ENCODE results near the gene DUS1L.

DNA sequence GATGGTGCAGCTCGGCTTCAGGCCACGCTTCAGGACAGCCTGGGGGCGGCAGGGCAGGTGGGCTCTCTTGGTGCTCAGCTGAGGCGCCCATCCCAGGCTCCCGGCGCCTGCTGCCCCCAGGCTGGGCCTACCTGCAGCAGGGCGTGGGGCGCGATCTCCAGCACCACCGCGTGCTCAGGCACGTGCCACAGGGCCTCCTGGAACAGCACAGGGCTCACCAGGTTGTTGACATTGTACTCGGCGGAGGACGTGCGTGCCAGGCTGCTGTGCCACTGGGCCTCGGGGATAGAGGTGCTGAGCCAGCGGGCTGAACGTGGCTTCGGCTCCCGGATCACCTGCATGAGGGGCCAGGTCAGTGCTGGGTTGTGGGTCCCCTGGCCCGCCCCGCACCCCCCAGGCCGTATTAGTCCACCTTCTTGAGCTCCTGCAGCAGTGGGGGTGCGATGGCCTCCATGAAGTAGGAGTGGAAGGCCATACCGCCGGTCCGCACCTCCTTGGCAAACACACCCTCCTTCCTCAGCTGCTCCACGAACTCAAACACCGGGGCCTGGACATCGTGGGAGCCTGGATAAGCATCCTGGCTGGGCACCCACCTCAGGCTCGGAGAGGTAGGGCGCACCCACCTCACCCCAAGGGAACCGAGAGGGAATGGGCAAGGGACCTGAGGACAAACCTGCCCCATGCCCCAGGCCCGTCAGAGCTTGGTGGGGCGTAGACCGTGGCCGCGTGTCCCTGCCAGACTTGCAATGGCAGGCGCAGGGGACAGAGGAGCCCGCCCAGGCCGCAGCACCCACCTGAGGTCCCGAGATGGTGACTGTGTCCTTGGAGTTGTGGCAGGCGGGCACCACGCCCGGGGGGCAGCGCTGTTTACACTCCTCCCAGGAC lies 23.5 kb upstream of the DUS1L start:
- TF ChIP-seq, protein P1, sequence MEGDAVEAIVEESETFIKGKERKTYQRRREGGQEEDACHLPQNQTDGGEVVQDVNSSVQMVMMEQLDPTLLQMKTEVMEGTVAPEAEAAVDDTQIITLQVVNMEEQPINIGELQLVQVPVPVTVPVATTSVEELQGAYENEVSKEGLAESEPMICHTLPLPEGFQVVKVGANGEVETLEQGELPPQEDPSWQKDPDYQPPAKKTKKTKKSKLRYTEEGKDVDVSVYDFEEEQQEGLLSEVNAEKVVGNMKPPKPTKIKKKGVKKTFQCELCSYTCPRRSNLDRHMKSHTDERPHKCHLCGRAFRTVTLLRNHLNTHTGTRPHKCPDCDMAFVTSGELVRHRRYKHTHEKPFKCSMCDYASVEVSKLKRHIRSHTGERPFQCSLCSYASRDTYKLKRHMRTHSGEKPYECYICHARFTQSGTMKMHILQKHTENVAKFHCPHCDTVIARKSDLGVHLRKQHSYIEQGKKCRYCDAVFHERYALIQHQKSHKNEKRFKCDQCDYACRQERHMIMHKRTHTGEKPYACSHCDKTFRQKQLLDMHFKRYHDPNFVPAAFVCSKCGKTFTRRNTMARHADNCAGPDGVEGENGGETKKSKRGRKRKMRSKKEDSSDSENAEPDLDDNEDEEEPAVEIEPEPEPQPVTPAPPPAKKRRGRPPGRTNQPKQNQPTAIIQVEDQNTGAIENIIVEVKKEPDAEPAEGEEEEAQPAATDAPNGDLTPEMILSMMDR (IDR thresholded peaks at IDR 0.05; ENCODE audit: low read length), result no peak
- no peak for TF ChIP-seq EZH2 (IDR thresholded peaks at IDR 0.05; ENCODE audit: borderline replicate concordance, low read length)
